OCI-LY7 (cell line): Measurements from ENCODE around the gene SMCO1. TPM values are rescaled to one million over a fixed set of nuclear protein-coding genes. Genes with fewer than 3 reads are reported as not detected.
"Not testable (repeated sequence)": the region's sequence is repeated elsewhere in the genome, so short reads cannot be mapped to it uniquely, and the experiment has no call there.

Experiments
- BruUV-seq: library from RNA; stranded (reverse); fragments of 400-500 nt; replicated peaks from 2 replicates; lab custom pipeline; 2021; lab: Mats Ljungman, UMichigan
- CTCF ChIA-PET: fragments of 300-600 bp; sonication (Branson Sonifier 250); formaldehyde crosslinking; loops from one replicate; lab custom pipeline; 2022; ENCODE audit warnings: antibody characterized with exemption; ENCODE audit not compliant: unreplicated experiment; lab: Charles Lee
- POLR2A ChIA-PET: fragments of 300-600 bp; sonication (Branson Sonifier 250); formaldehyde crosslinking; loops from one replicate; lab custom pipeline; 2022; ENCODE audit warnings: antibody characterized with exemption; lab: Charles Lee
- DNase-seq: peaks from one replicate; pipeline ENCODE4 v3.0.0-alpha.2; 2015; ENCODE audit warnings: low spot score
- H2AFZ ChIP-seq: fragments of 200-600 bp; sonication (generic), shearing (Covaris generic); 2 replicates; pipeline ENCODE4 v1.6.1; 2014; ENCODE audit warnings: mild to moderate bottlenecking, antibody characterized with exemption, low read length, moderate library complexity
- H3K27ac ChIP-seq: fragments of 200-600 bp; sonication (generic); 2 replicates; pipeline ENCODE4 v1.5.1; 2014; ENCODE audit warnings: mixed run types, low read depth, mild to moderate bottlenecking, moderate library complexity, low read length, inconsistent platforms; ENCODE audit not compliant: poor library complexity, severe bottlenecking
- H3K36me3 ChIP-seq: fragments of 200-600 bp; sonication (generic); 2 replicates; pipeline ENCODE4 v1.6.1; 2014; ENCODE audit warnings: mild to moderate bottlenecking, antibody characterized with exemption, low read length, moderate library complexity, mixed read lengths; ENCODE audit not compliant: insufficient read depth
- H3K4me1 ChIP-seq: fragments of 200-600 bp; sonication (generic); 2 replicates; pipeline ENCODE4 v1.5.1; 2014; ENCODE audit warnings: mild to moderate bottlenecking, low read length; ENCODE audit not compliant: insufficient read depth, poor library complexity, severe bottlenecking
- H3K4me2 ChIP-seq: fragments of 200-600 bp; sonication (generic); 2 replicates; pipeline ENCODE4 v1.6.1; 2014; ENCODE audit warnings: mild to moderate bottlenecking, low read length
- H3K4me3 ChIP-seq: fragments of 200-600 bp; sonication (generic); 2 replicates; pipeline ENCODE4 v1.5.1; 2014; ENCODE audit warnings: mild to moderate bottlenecking, low read depth, low read length; ENCODE audit not compliant: poor library complexity, severe bottlenecking
- H3K79me2 ChIP-seq: fragments of 200-600 bp; sonication (generic); 2 replicates; pipeline ENCODE4 v1.6.1; 2016; ENCODE audit warnings: low read depth, mild to moderate bottlenecking, low read length, moderate library complexity, mixed read lengths; ENCODE audit not compliant: insufficient read depth
- H3K9me2 ChIP-seq: fragments of 200-600 bp; sonication (generic); 2 replicates; pipeline ENCODE4 v1.6.1; 2016; ENCODE audit warnings: mild to moderate bottlenecking, low read length, mixed read lengths; ENCODE audit not compliant: insufficient read depth
- H3K9me3 ChIP-seq: fragments of 200-600 bp; sonication (generic); 2 replicates; pipeline ENCODE4 v1.6.1; 2014; ENCODE audit warnings: mild to moderate bottlenecking, mixed run types, low read length, mixed read lengths
- H4K20me1 ChIP-seq: fragments of 200-600 bp; sonication (generic); 2 replicates; pipeline ENCODE4 v1.6.1; 2014; ENCODE audit warnings: mild to moderate bottlenecking, antibody characterized with exemption, low read length, moderate library complexity, mixed read lengths; ENCODE audit not compliant: insufficient read depth
- EZH2phosphoT487 ChIP-seq: fragments of 200-600 bp; sonication (generic); IDR thresholded peaks from 2 replicates; pipeline ENCODE4 v1.6.1; 2018; ENCODE audit warnings: low read depth, borderline replicate concordance, mild to moderate bottlenecking, mixed run types, antibody characterized with exemption, low read length, moderate library complexity, mixed read lengths
- intact Hi-C: fragments of 100-400 bp; cut with micrococcal nuclease; formaldehyde crosslinking; loops from one replicate; pipeline ENCODE4 v1.10.0; 2022; ENCODE audit not compliant: unreplicated experiment
- total RNA-seq, 2 experiments: library from RNA; depleted of rRNA in 1 of 2; stranded (reverse); fragments of >200 nt in 1 of 2; shearing (Covaris generic) in 1 of 2; gene quantifications; 2 replicates each; pipeline ENCODE4 v1.2.3, GENCODE V29; 2014 to 2022
- TF ChIP-seq, protein P1 (sequence below): fragments of 200-600 bp; sonication (generic); conservative IDR thresholded peaks from 2 replicates; pipeline ENCODE4 v1.5.1; 2014; ENCODE audit warnings: mild to moderate bottlenecking, antibody characterized with exemption, low read length, moderate library complexity, mixed read lengths

Gene SMCO1
- total RNA-seq, 2 experiments from 2014 or later, result not detected

- Histone ChIP-seq H4K20me1 (no peaks in the 10 kb centered on the region), H2AFZ (no peak overlapping the region), H3K4me2 (no peak overlapping the region), H3K36me3 (no peaks in the 10 kb centered on the region), H3K79me2 (no peaks in the 10 kb centered on the region), H3K4me1 (no peaks in the 10 kb centered on the region), H3K4me3 (no peak overlapping the region), H3K27ac (no peak overlapping the region), H3K9me3 (peaks cover 11% of the 10 kb centered on the region; the same call in 1 of the 2 replicates), H3K9me2 (no peaks in the 10 kb centered on the region)
- POLR2A ChIA-PET, result interaction anchor here (0.6 kb wide), 2 partner anchors 52 to 224 kb away, joined by 3 read pairs; no protein-coding TSS in a partner anchor
- BruUV-seq, result no TSS peak
- CTCF ChIA-PET, result no interaction called here
- TF ChIP-seq, protein P1, sequence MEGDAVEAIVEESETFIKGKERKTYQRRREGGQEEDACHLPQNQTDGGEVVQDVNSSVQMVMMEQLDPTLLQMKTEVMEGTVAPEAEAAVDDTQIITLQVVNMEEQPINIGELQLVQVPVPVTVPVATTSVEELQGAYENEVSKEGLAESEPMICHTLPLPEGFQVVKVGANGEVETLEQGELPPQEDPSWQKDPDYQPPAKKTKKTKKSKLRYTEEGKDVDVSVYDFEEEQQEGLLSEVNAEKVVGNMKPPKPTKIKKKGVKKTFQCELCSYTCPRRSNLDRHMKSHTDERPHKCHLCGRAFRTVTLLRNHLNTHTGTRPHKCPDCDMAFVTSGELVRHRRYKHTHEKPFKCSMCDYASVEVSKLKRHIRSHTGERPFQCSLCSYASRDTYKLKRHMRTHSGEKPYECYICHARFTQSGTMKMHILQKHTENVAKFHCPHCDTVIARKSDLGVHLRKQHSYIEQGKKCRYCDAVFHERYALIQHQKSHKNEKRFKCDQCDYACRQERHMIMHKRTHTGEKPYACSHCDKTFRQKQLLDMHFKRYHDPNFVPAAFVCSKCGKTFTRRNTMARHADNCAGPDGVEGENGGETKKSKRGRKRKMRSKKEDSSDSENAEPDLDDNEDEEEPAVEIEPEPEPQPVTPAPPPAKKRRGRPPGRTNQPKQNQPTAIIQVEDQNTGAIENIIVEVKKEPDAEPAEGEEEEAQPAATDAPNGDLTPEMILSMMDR, result no peak
- TF ChIP-seq EZH2phosphoT487, result no peak
- no peak for DNase-seq
- intact Hi-C loops, result no loop called here
Measured at GRCh38 chr3:196513697-196514349, 1.3 kb downstream of the SMCO1 start.

GRCh38 chr3:196511646-196512425 is 3.3 kb downstream of the SMCO1 start:
- POLR2A ChIA-PET, result interaction anchor here (0.6 kb wide), 2 partner anchors 31 to 1621 kb away, joined by 3 read pairs; no protein-coding TSS in a partner anchor
- H3K27ac ChIP-seq, H3K4me3 ChIP-seq, H4K20me1 ChIP-seq, CTCF ChIA-PET, H3K9me2 ChIP-seq, intact Hi-C loops, H3K79me2 ChIP-seq, DNase-seq, H3K4me1 ChIP-seq, H3K36me3 ChIP-seq, H3K4me2 ChIP-seq, H2AFZ ChIP-seq, BruUV-seq: not testable (repeated sequence)
- H3K9me3 ChIP-seq, result peaks cover 11% of the 10 kb centered on the region

- H3K79me2 ChIP-seq, H3K36me3 ChIP-seq, H3K4me3 ChIP-seq, POLR2A ChIA-PET, intact Hi-C loops, H3K9me2 ChIP-seq, DNase-seq, BruUV-seq, CTCF ChIA-PET, H4K20me1 ChIP-seq, H3K4me1 ChIP-seq, H2AFZ ChIP-seq, H3K4me2 ChIP-seq, H3K27ac ChIP-seq: not testable (repeated sequence)
- H3K9me3 ChIP-seq, result peaks cover 18% of the 10 kb centered on the region
Measured at GRCh38 chr3:196511108-196511507, 4.0 kb downstream of the SMCO1 start.
